OCI-LY7 (cell line): ENCODE data around the gene PRKG1. TPM values are rescaled to one million over a fixed set of nuclear protein-coding genes. Genes with fewer than 3 reads are reported as not detected.
"Not testable (repeated sequence)": the region's sequence is repeated elsewhere in the genome, so short reads cannot be mapped to it uniquely, and the experiment has no call there.

Experiments
- BruUV-seq: library from RNA; stranded (reverse); fragments of 400-500 nt; replicated peaks from 2 replicates; lab custom pipeline; 2021; lab: Mats Ljungman, UMichigan
- CTCF ChIA-PET: fragments of 300-600 bp; sonication (Branson Sonifier 250); formaldehyde crosslinking; loops from one replicate; lab custom pipeline; 2022; ENCODE audit warnings: antibody characterized with exemption; ENCODE audit not compliant: unreplicated experiment; lab: Charles Lee
- POLR2A ChIA-PET: fragments of 300-600 bp; sonication (Branson Sonifier 250); formaldehyde crosslinking; loops from one replicate; lab custom pipeline; 2022; ENCODE audit warnings: antibody characterized with exemption; lab: Charles Lee
- DNase-seq: peaks from one replicate; pipeline ENCODE4 v3.0.0-alpha.2; 2015; ENCODE audit warnings: low spot score
- H2AFZ ChIP-seq: fragments of 200-600 bp; sonication (generic), shearing (Covaris generic); 2 replicates; pipeline ENCODE4 v1.6.1; 2014; ENCODE audit warnings: mild to moderate bottlenecking, antibody characterized with exemption, low read length, moderate library complexity
- H3K27ac ChIP-seq: fragments of 200-600 bp; sonication (generic); 2 replicates; pipeline ENCODE4 v1.5.1; 2014; ENCODE audit warnings: mixed run types, low read depth, mild to moderate bottlenecking, moderate library complexity, low read length, inconsistent platforms; ENCODE audit not compliant: poor library complexity, severe bottlenecking
- H3K36me3 ChIP-seq: fragments of 200-600 bp; sonication (generic); 2 replicates; pipeline ENCODE4 v1.6.1; 2014; ENCODE audit warnings: mild to moderate bottlenecking, antibody characterized with exemption, low read length, moderate library complexity, mixed read lengths; ENCODE audit not compliant: insufficient read depth
- H3K4me1 ChIP-seq: fragments of 200-600 bp; sonication (generic); 2 replicates; pipeline ENCODE4 v1.5.1; 2014; ENCODE audit warnings: mild to moderate bottlenecking, low read length; ENCODE audit not compliant: insufficient read depth, poor library complexity, severe bottlenecking
- H3K4me2 ChIP-seq: fragments of 200-600 bp; sonication (generic); 2 replicates; pipeline ENCODE4 v1.6.1; 2014; ENCODE audit warnings: mild to moderate bottlenecking, low read length
- H3K4me3 ChIP-seq: fragments of 200-600 bp; sonication (generic); 2 replicates; pipeline ENCODE4 v1.5.1; 2014; ENCODE audit warnings: mild to moderate bottlenecking, low read depth, low read length; ENCODE audit not compliant: poor library complexity, severe bottlenecking
- H3K79me2 ChIP-seq: fragments of 200-600 bp; sonication (generic); 2 replicates; pipeline ENCODE4 v1.6.1; 2016; ENCODE audit warnings: low read depth, mild to moderate bottlenecking, low read length, moderate library complexity, mixed read lengths; ENCODE audit not compliant: insufficient read depth
- H3K9me2 ChIP-seq: fragments of 200-600 bp; sonication (generic); 2 replicates; pipeline ENCODE4 v1.6.1; 2016; ENCODE audit warnings: mild to moderate bottlenecking, low read length, mixed read lengths; ENCODE audit not compliant: insufficient read depth
- H3K9me3 ChIP-seq: fragments of 200-600 bp; sonication (generic); 2 replicates; pipeline ENCODE4 v1.6.1; 2014; ENCODE audit warnings: mild to moderate bottlenecking, mixed run types, low read length, mixed read lengths
- H4K20me1 ChIP-seq: fragments of 200-600 bp; sonication (generic); 2 replicates; pipeline ENCODE4 v1.6.1; 2014; ENCODE audit warnings: mild to moderate bottlenecking, antibody characterized with exemption, low read length, moderate library complexity, mixed read lengths; ENCODE audit not compliant: insufficient read depth
- EZH2phosphoT487 ChIP-seq: fragments of 200-600 bp; sonication (generic); IDR thresholded peaks from 2 replicates; pipeline ENCODE4 v1.6.1; 2018; ENCODE audit warnings: low read depth, borderline replicate concordance, mild to moderate bottlenecking, mixed run types, antibody characterized with exemption, low read length, moderate library complexity, mixed read lengths
- intact Hi-C: fragments of 100-400 bp; cut with micrococcal nuclease; formaldehyde crosslinking; loops from one replicate; pipeline ENCODE4 v1.10.0; 2022; ENCODE audit not compliant: unreplicated experiment
- total RNA-seq, 2 experiments: library from RNA; depleted of rRNA in 1 of 2; stranded (reverse); fragments of >200 nt in 1 of 2; shearing (Covaris generic) in 1 of 2; gene quantifications; 2 replicates each; pipeline ENCODE4 v1.2.3, GENCODE V29; 2014 to 2022
- TF ChIP-seq, protein P1 (sequence below): fragments of 200-600 bp; sonication (generic); conservative IDR thresholded peaks from 2 replicates; pipeline ENCODE4 v1.5.1; 2014; ENCODE audit warnings: mild to moderate bottlenecking, antibody characterized with exemption, low read length, moderate library complexity, mixed read lengths

PRKG1 gene
- total RNA-seq, 2 experiments from 2014 or later, result not detected

DNA sequence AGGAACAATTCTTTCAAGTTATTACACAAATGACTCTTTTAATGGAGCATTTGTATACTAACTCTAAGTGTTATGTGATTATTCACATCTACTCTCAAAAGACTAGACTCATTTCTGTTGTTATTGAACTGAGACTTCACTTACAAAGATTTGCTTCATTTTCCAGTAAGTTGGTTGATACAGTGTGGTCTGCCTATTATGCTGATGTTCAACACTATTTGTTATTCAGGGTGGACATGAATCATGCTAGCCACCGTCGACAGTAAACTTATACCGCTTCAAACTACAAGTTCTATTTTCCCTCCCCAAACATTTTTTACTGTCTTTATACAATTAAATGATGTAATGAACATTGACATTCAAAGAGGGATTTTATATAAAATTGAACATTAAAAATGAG lies 84.5 kb downstream of the PRKG1 start:
- no peaks in the 10 kb centered on the region for H4K20me1 ChIP-seq
- DNase-seq, result no peak
- no peak overlapping the region for H3K4me2 ChIP-seq
- intact Hi-C loops, result no loop called here
- H3K4me3 ChIP-seq, result no peak overlapping the region
- no peaks in the 10 kb centered on the region for H3K79me2 ChIP-seq
- no peaks in the 10 kb centered on the region for H3K4me1 ChIP-seq
- H3K9me3 ChIP-seq, result no peaks in the 10 kb centered on the region
- POLR2A ChIA-PET, result no interaction called here
- CTCF ChIA-PET, result no interaction called here
- no peak overlapping the region for H2AFZ ChIP-seq
- H3K36me3 ChIP-seq, result no peaks in the 10 kb centered on the region
- H3K9me2 ChIP-seq, result no peaks in the 10 kb centered on the region
- TF ChIP-seq EZH2phosphoT487, result no peak
- TF ChIP-seq, protein P1, sequence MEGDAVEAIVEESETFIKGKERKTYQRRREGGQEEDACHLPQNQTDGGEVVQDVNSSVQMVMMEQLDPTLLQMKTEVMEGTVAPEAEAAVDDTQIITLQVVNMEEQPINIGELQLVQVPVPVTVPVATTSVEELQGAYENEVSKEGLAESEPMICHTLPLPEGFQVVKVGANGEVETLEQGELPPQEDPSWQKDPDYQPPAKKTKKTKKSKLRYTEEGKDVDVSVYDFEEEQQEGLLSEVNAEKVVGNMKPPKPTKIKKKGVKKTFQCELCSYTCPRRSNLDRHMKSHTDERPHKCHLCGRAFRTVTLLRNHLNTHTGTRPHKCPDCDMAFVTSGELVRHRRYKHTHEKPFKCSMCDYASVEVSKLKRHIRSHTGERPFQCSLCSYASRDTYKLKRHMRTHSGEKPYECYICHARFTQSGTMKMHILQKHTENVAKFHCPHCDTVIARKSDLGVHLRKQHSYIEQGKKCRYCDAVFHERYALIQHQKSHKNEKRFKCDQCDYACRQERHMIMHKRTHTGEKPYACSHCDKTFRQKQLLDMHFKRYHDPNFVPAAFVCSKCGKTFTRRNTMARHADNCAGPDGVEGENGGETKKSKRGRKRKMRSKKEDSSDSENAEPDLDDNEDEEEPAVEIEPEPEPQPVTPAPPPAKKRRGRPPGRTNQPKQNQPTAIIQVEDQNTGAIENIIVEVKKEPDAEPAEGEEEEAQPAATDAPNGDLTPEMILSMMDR, result no peak
- no peak overlapping the region for H3K27ac ChIP-seq
- BruUV-seq, result no TSS peak

DNA sequence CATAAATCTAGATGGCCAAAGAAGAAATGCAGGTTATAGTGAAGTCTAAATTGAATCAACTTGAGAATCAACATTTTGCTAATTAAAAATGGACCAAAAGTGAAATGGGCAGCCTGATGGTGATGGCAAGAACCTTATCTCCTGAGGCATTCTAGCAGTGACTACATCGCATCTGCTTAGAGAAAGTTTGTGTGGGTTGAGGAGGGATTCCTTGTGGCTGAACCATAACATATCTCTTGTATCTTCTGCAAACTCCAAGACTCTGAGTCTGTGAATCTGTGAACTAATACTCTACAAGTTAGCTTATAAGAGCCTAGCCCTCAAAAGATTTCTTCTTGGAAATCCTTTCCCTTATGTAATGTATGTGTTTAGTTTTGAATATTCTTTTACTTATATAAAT lies 85.6 kb downstream of the PRKG1 start:
- BruUV-seq, result no TSS peak
- intact Hi-C loops, result no loop called here
- Histone ChIP-seq H3K4me3 (no peak overlapping the region), H3K9me3 (no peaks in the 10 kb centered on the region), H3K27ac (no peak overlapping the region), H4K20me1 (no peaks in the 10 kb centered on the region), H2AFZ (no peak overlapping the region), H3K4me1 (no peaks in the 10 kb centered on the region), H3K36me3 (no peaks in the 10 kb centered on the region), H3K79me2 (no peaks in the 10 kb centered on the region), H3K9me2 (no peaks in the 10 kb centered on the region), H3K4me2 (no peak overlapping the region)
- no peak for DNase-seq
- POLR2A ChIA-PET, result no interaction called here
- TF ChIP-seq, protein P1, result no peak
- no peak for TF ChIP-seq EZH2phosphoT487
- CTCF ChIA-PET, result no interaction called here

DNA sequence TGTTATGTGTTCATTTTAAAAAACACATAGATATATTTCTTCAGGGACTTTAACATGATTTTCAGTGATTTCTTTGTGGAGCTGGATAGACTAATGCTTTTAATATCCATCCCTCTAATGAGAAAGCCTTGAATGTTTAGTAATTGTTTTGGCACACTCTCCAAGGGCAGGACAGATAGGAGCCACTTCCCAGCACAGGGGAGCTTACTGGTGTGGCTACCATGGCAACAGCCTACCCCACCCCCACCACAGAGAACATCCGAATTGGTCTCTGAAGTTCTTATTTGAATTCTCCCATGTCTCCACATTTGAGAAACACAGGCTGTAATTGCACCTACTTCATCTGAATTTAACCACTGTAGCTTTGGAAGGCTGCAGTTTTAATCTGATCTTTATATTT lies 87.7 kb downstream of the PRKG1 start:
- Histone ChIP-seq H3K36me3 (no peaks in the 10 kb centered on the region), H3K9me3 (no peaks in the 10 kb centered on the region), H4K20me1 (no peaks in the 10 kb centered on the region), H3K27ac (no peak overlapping the region), H3K9me2 (no peaks in the 10 kb centered on the region), H2AFZ (no peak overlapping the region), H3K79me2 (no peaks in the 10 kb centered on the region), H3K4me2 (no peak overlapping the region), H3K4me3 (no peak overlapping the region), H3K4me1 (no peaks in the 10 kb centered on the region)
- TF ChIP-seq, protein P1, result no peak
- no peak for TF ChIP-seq EZH2phosphoT487
- POLR2A ChIA-PET, result no interaction called here
- DNase-seq, result no peak
- CTCF ChIA-PET, result no interaction called here
- intact Hi-C loops, result no loop called here
- BruUV-seq, result no TSS peak

DNA sequence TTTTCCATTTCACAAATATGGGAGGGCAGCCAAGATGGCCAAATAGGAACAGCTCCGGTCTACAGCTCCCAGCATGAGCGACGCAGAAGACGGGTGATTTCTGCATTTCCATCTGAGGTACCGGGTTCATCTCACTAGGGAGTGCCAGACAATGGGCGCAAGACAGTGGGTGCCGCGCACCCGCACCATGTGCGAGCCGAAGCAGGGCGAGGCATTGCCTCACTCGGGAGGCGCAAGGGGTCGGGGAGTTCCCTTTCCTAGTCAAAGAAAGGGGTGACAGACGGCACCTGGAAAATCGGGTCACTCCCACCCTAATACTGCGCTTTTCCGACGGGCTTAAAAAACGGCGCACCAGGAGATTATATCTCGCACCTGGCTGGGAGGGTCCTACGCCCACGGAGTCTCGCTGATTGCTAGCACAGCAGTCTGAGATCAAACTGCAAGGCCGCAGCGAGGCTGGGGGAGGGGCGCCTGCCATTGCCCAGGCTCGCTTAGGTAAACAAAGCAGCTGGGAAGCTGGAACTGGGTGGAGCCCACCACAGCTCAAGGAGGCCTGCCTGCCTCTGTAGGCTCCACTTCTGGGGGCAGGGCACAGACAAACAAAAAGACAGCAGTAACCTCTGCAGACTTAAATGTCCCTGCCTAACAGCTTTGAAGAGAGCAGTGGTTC lies 89.2 kb downstream of the PRKG1 start:
- BruUV-seq, H3K9me2 ChIP-seq, H2AFZ ChIP-seq, DNase-seq, H3K27ac ChIP-seq, H3K4me3 ChIP-seq, H3K36me3 ChIP-seq, intact Hi-C loops, CTCF ChIA-PET, H3K79me2 ChIP-seq, POLR2A ChIA-PET, H3K4me2 ChIP-seq, H3K4me1 ChIP-seq, H4K20me1 ChIP-seq, H3K9me3 ChIP-seq: not testable (repeated sequence)
